CD14-positive monocyte (primary cell): ENCODE results near the gene MMP27. TPM values are rescaled to one million over a fixed set of nuclear protein-coding genes. Genes with fewer than 3 reads are reported as not detected.
"Not testable (repeated sequence)": the region's sequence is repeated elsewhere in the genome, so short reads cannot be mapped to it uniquely, and the experiment has no call there.

Source experiments
- DNase-seq, 3 donors: peaks; one replicate each; pipeline ENCODE4 v3.0.0-alpha.2; 2011 to 2022
- H2AFZ ChIP-seq: 2 replicates; pipeline ENCODE4 v1.6.0; 2012; ENCODE audit warnings: mild to moderate bottlenecking, low read depth, low read length, inconsistent platforms; ENCODE audit not compliant: insufficient read depth, poor library complexity, severe bottlenecking
- H3K27ac ChIP-seq, 2 donors: 1 replicate in 1 of 2; 2 replicates in 1 of 2; pipeline ENCODE4 v1.5.1; 2012 to 2013; ENCODE audit warnings: low read length in 2 of 2, control low read depth in 1 of 2, inconsistent platforms in 1 of 2, low read depth in 1 of 2, mild to moderate bottlenecking in 1 of 2
- H3K27me3 ChIP-seq, 2 donors: one replicate each; pipeline versions ENCODE4 v1.6.0 to v1.6.1; 2011 to 2013; ENCODE audit warnings: low read length in 2 of 2; ENCODE audit not compliant: control insufficient read depth in 2 of 2, insufficient read depth in 2 of 2
- H3K36me3 ChIP-seq, 2 donors: replicated peaks in 1 of 2; 1 replicate in 1 of 2; 2 replicates in 1 of 2; pipeline versions ENCODE4 v1.5.1 to v1.6.1; 2012 to 2013; ENCODE audit warnings: low read length in 2 of 2, control low read depth in 1 of 2, inconsistent platforms in 1 of 2, mild to moderate bottlenecking in 1 of 2; ENCODE audit not compliant: insufficient read depth in 2 of 2, control insufficient read depth in 1 of 2
- H3K4me1 ChIP-seq, 2 donors: 1 replicate in 1 of 2; 2 replicates in 1 of 2; pipeline versions ENCODE4 v1.5.1 to v1.6.1; 2012 to 2013; ENCODE audit warnings: low read length in 2 of 2, control low read depth in 1 of 2, inconsistent platforms in 1 of 2, mild to moderate bottlenecking in 1 of 2, moderate library complexity in 1 of 2; ENCODE audit not compliant: insufficient read depth in 2 of 2, control insufficient read depth in 1 of 2
- H3K4me2 ChIP-seq: replicated peaks from 2 replicates; pipeline ENCODE3; 2012; ENCODE audit warnings: low read length, moderate library complexity, mild to moderate bottlenecking; ENCODE audit not compliant: poor library complexity, severe bottlenecking; ENCODE audit errors: extremely low read depth
- H3K4me3 ChIP-seq, 3 experiments: fragments of 200-600 bp in 1 of 3; sonication (generic) in 1 of 3; replicated peaks in 1 of 3; 1 replicate in 2 of 3; 2 replicates in 1 of 3; pipeline ENCODE4 v1.5.1; 2011 to 2013; ENCODE audit warnings: low read length in 3 of 3, mild to moderate bottlenecking in 3 of 3, control low read depth in 2 of 3, low read depth in 2 of 3, inconsistent platforms in 1 of 3, moderate library complexity in 1 of 3
- H3K79me2 ChIP-seq: 2 replicates; pipeline ENCODE4 v1.6.0; 2012; ENCODE audit warnings: mild to moderate bottlenecking, control low read depth, inconsistent platforms, low read length, moderate library complexity; ENCODE audit not compliant: insufficient read depth
- H3K9ac ChIP-seq: 2 replicates; pipeline ENCODE4 v1.6.0; 2017; ENCODE audit warnings: low read length, mild to moderate bottlenecking; ENCODE audit not compliant: insufficient read depth, poor library complexity, severe bottlenecking
- H3K9me3 ChIP-seq, 2 donors: replicated peaks in 1 of 2; 1 replicate in 1 of 2; 2 replicates in 1 of 2; pipeline versions ENCODE4 v1.5.1 to v1.6.1; 2012 to 2013; ENCODE audit warnings: low read length in 2 of 2, control low read depth in 1 of 2; ENCODE audit not compliant: control insufficient read depth in 1 of 2, insufficient read depth in 1 of 2
- H4K20me1 ChIP-seq: 2 replicates; pipeline ENCODE4 v1.6.0; 2012; ENCODE audit warnings: mild to moderate bottlenecking, low read length, control low read depth, moderate library complexity; ENCODE audit not compliant: insufficient read depth
- H3K27ac Mint-ChIP-seq, 7 donors: one replicate each; pipeline ENCODE4 v1.8.0; 2020; ENCODE audit warnings: mild to moderate bottlenecking in 7 of 7, mixed read lengths in 7 of 7, moderate library complexity in 6 of 7, inconsistent platforms in 2 of 7
- H3K27me3 Mint-ChIP-seq, 3 donors: one replicate each; pipeline ENCODE4 v1.8.0; 2021 to 2022; ENCODE audit warnings: low read depth in 3 of 3, mild to moderate bottlenecking in 3 of 3, mixed read lengths in 3 of 3, moderate library complexity in 3 of 3, inconsistent platforms in 1 of 3
- H3K36me3 Mint-ChIP-seq, 2 donors: one replicate each; pipeline ENCODE4 v1.8.0; 2020; ENCODE audit warnings: mixed read lengths in 2 of 2, inconsistent platforms in 1 of 2, mild to moderate bottlenecking in 1 of 2
- H3K4me1 Mint-ChIP-seq: one replicate; pipeline ENCODE4 v1.8.0; 2020; ENCODE audit warnings: mild to moderate bottlenecking, mixed read lengths
- H3K4me3 Mint-ChIP-seq, 2 donors: one replicate each; pipeline ENCODE4 v1.8.0; 2020; ENCODE audit warnings: mild to moderate bottlenecking in 2 of 2, mixed read lengths in 2 of 2, moderate library complexity in 1 of 2
- H3K9me3 Mint-ChIP-seq, 7 donors: one replicate each; pipeline ENCODE4 v1.8.0; 2020 to 2022; ENCODE audit warnings: mixed read lengths in 7 of 7, mild to moderate bottlenecking in 6 of 7, moderate library complexity in 6 of 7, inconsistent platforms in 2 of 7
- CTCF ChIP-seq: fragments of 200-600 bp; IDR thresholded peaks from one replicate; pipeline ENCODE4 v1.8.0; 2022; ENCODE audit warnings: antibody characterized with exemption, mild to moderate bottlenecking
- WGBS: methylation state at CpG from one replicate; pipeline ENCODE4 v1.1.5; 2013; ENCODE audit warnings: missing lambda C conversion rate; ENCODE audit not compliant: insufficient coverage; 5-methylcytosine and 5-hydroxymethylcytosine counted together
- intact Hi-C, 2 donors: fragments of 100-400 bp; cut with micrococcal nuclease; formaldehyde crosslinking; loops; one replicate each; pipeline versions ENCODE4 v1.15.0 to v1.15.1; 2023
- polyA plus RNA-seq, 3 donors: library from polyadenylated mRNA; depleted of rRNA in 1 of 3; unstranded in 2 of 3; stranded (reverse) in 1 of 3; fragments of 300-500 nt in 2 of 3; fragments of >200 nt in 1 of 3; fragmentation: Illumina TruSeq in 2 of 3; gene quantifications; 1 replicate in 2 of 3; 2 replicates in 1 of 3; pipeline ENCODE4 v1.2.3, GENCODE V29; 2012 to 2021

MMP27 gene
- polyA plus RNA-seq, 3 donors = not detected

GRCh38 chr11:102751673-102752072 lies 46.1 kb upstream of the MMP27 start:
- Histone ChIP-seq H3K9me3 (no peaks in the 10 kb centered on the region), H3K4me2 (no peak overlapping the region), H2AFZ (no peak overlapping the region), H3K79me2 (no peaks in the 10 kb centered on the region), H3K36me3 (no peaks in the 10 kb centered on the region), H3K27ac (no peak overlapping the region), H4K20me1 (no peaks in the 10 kb centered on the region), H3K27me3 (peaks cover 27 to 50% of the 10 kb centered on the region in 2 donors), H3K9ac (no peak overlapping the region), H3K4me1 (no peaks in the 10 kb centered on the region), H3K4me3 (no peak overlapping the region)
- intact Hi-C loops = no loop called here
- DNase-seq = no peak
- Mint-ChIP-seq H3K27me3 (peaks cover 37 to 58% (median 40%) of the 10 kb centered on the region in 3 donors), H3K4me3 (peak overlapping the region in 1 of 2 donors; percentile 19), H3K9me3 (peaks cover 0 to 4% (median 0%) of the 10 kb centered on the region in 7 donors), H3K27ac (no peak overlapping the region), H3K4me1 (peaks cover 3% of the 10 kb centered on the region), H3K36me3 (no peaks in the 10 kb centered on the region)
- no peak for TF ChIP-seq CTCF

DNA sequence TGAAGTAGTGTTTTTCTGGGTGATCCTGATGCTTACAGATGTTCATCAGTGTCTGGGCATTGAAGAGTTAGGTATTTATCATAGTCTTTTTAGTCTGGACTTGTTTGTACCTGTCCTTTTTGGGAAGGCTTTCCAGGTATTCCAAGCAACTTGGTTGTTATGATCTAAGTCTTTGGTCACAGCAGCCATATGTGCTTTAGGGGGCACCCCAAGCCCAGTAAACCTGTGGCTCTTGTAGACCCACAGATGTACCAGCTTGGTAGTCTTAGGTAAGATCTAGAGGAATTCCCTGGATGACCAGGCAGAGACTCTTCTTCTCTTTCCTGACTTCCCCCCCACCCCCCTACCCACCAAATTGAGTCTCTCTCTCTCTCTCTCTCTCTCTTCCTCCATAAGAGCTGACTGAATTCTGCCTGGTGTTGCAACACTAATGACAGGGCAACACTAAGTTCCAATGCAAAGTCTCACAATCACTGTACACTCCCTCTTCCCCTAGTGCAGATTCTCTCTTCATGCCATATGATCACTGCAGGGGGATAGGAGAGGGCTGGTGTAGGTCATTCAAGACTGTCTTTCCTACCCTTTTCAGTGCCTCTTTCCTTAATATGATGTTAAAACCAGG lies 43.6 kb upstream of the MMP27 start:
- no peak overlapping the region for H3K9ac ChIP-seq
- intact Hi-C loops = no loop called here
- H3K9me3 Mint-ChIP-seq = peaks cover 0 to 6% (median 4%) of the 10 kb centered on the region in 7 donors

GRCh38 chr11:102746746-102747578 lies 41.4 kb upstream of the MMP27 start:
- H3K36me3 ChIP-seq, H2AFZ ChIP-seq, H3K4me2 ChIP-seq: not testable (repeated sequence)

More for the DNA sequence above, 43.6 kb upstream of the MMP27 start:
- DNase-seq = peak in 2 of 3 donors; percentile 8 to 60
- no peak overlapping the region for H3K27ac Mint-ChIP-seq
- H4K20me1 ChIP-seq = no peaks in the 10 kb centered on the region
- H3K36me3 Mint-ChIP-seq = no peaks in the 10 kb centered on the region
- H3K27ac ChIP-seq = no peak overlapping the region
- no peaks in the 10 kb centered on the region for H3K36me3 ChIP-seq
- H2AFZ ChIP-seq = no peak overlapping the region
- peaks cover 14 to 26% of the 10 kb centered on the region in 2 donors for H3K27me3 ChIP-seq
- no peak for TF ChIP-seq CTCF
- no peak overlapping the region for H3K4me2 ChIP-seq
- H3K27me3 Mint-ChIP-seq = peaks cover 20 to 42% (median 21%) of the 10 kb centered on the region in 3 donors
- no peaks in the 10 kb centered on the region for H3K9me3 ChIP-seq
- H3K4me1 ChIP-seq = no peaks in the 10 kb centered on the region
- H3K4me3 Mint-ChIP-seq = no peak overlapping the region
- peaks cover 3% of the 10 kb centered on the region for H3K4me1 Mint-ChIP-seq
- no peak overlapping the region for H3K4me3 ChIP-seq
- no peaks in the 10 kb centered on the region for H3K79me2 ChIP-seq

More at GRCh38 chr11:102746746-102747578, 41.4 kb upstream of the MMP27 start:
- H3K27ac Mint-ChIP-seq, H3K9me3 Mint-ChIP-seq, H3K27ac ChIP-seq, H3K9me3 ChIP-seq, H3K4me3 Mint-ChIP-seq, H3K79me2 ChIP-seq, H3K36me3 Mint-ChIP-seq, H3K4me3 ChIP-seq, H3K4me1 Mint-ChIP-seq, DNase-seq, H3K9ac ChIP-seq, H4K20me1 ChIP-seq, intact Hi-C loops, H3K4me1 ChIP-seq: not testable (repeated sequence)
- 95% methylated on average over 18 of the region's 32 CpGs for WGBS
- peaks cover 8 to 14% of the 10 kb centered on the region in 2 donors for H3K27me3 ChIP-seq
- H3K27me3 Mint-ChIP-seq = peaks cover 9 to 25% (median 10%) of the 10 kb centered on the region in 3 donors
